ENCODE data around the gene ABCA4. TPM values are rescaled to one million over a fixed set of nuclear protein-coding genes. Genes with fewer than 3 reads are reported as not detected.
"Not testable (repeated sequence)": the region's sequence is repeated elsewhere in the genome, so short reads cannot be mapped to it uniquely, and the experiment has no call there.

The ABCA4 gene
- total RNA-seq, 2 donors from 2014 or later = 0.33 to 0.42 TPM

- no peak for DNase-seq (ENCODE audit: low spot score)
- intact Hi-C loops (cut with DNase I) = no loop called here
Observed at GRCh38 chr1:93976291-93976690, 144.7 kb downstream of the ABCA4 start.

- intact Hi-C loops (cut with DNase I) = no loop called here
- no peak for DNase-seq (ENCODE audit: low spot score)
Observed at GRCh38 chr1:93972341-93972740, 148.6 kb downstream of the ABCA4 start.

GRCh38 chr1:93969887-93970286, 151.1 kb downstream of the ABCA4 start:
- intact Hi-C loops (cut with DNase I) = no loop called here
- DNase-seq (ENCODE audit: low spot score) = no peak

- intact Hi-C loops (cut with DNase I) = no loop called here
Observed at GRCh38 chr1:93969371-93969770, 151.6 kb downstream of the ABCA4 start.

DNA sequence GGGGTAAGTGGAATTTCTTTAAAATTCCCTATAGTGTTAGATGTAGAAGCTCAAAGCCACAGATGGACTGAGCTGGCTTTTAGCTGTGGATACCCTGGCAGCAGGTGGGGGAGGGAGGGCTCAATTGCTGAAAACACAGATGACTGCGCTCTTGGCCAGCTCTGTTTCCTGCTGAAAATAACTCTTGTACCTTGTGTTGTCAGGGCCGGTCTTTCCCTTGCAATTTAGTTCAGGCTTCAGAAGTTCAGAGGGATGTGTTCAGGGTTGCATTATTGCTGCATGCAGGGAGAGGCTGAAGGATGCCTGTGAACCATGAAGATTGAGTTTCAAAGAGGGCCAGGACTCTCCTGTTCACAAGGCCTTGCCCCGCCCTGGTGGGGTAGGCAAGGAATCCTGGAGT, 153.6 kb downstream of the ABCA4 start:
- no peak for DNase-seq (ENCODE audit: low spot score)
- intact Hi-C loops (cut with DNase I) = no loop called here

More at GRCh38 chr1:93969371-93969770, 151.6 kb downstream of the ABCA4 start:
- DNase-seq (ENCODE audit: low spot score) = no peak

DNA sequence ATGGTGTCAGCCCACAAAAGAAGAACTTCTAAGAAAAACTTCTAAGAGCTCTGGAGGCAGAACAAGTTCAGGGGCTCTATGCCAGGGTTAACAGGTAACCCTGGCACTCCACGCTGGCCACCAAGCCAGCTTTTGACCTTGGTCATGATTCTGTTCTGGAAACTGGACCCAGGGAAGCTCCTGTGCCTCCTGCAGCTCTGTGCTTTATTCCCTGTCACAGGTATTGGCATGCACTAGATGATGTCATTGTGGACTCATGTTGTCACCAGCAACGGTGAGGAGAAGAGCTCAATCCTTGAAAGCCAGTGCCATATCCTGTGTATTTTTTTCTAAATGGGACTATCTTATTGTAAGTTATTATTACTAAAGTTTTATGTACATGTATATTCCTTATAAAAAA, 155.1 kb downstream of the ABCA4 start:
- DNase-seq (ENCODE audit: low spot score) = no peak
- intact Hi-C loops (cut with DNase I) = no loop called here

GRCh38 chr1:93965256-93965655, 155.7 kb downstream of the ABCA4 start:
- intact Hi-C loops (cut with DNase I) = no loop called here
- DNase-seq (ENCODE audit: low spot score) = no peak

GRCh38 chr1:93964777-93965200, 156.2 kb downstream of the ABCA4 start:
- intact Hi-C loops (cut with DNase I) = no loop called here
- no peak for DNase-seq (ENCODE audit: low spot score)

GRCh38 chr1:93964096-93964776, 156.7 kb downstream of the ABCA4 start:
- intact Hi-C loops (cut with DNase I) = no loop called here
- DNase-seq (ENCODE audit: low spot score) = no peak

DNA sequence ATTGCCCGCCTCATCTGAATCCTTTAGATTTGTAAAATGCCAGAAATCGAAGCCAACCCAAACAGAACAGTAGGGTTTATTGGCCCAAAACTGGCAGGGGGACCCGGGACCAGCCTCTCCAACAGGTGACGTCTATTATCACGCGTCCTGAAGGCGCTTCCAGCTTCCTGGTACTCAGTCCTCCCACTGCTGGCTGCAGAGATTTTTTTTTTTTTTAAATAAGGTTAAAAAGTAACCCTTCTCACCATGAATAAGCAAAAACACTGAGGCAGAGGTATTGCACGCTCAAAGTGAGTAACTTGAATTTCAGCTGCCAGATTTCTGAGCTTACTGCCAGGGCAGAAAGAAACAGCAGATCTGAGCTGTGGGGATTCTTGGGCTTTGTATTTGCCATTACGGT, 157.4 kb downstream of the ABCA4 start:
- intact Hi-C loops (cut with DNase I) = no loop called here
- no peak for DNase-seq (ENCODE audit: low spot score)

DNA sequence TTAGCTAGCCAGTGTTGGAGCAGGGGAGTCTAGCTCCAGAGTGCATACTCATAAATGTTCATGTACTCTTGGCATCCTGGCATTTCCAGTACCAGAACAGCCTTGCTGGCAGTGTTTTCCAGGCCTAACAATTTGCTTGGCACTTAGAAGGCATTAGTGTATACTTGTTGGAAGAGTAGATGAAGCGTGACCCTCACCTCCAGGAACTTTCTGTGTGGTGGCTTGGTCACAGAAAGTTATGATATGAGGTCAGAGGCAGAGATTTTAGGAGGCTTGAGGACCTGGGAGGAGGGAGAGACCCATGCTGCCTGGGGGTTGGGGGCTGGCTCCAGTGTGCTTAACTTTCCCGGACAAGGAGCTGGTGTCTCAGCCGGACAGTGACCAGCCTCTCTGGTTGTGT, 159.0 kb downstream of the ABCA4 start:
- intact Hi-C loops (cut with DNase I) = no loop called here
- no peak for DNase-seq (ENCODE audit: low spot score)

- intact Hi-C loops (cut with DNase I) = no loop called here
- no peak for DNase-seq (ENCODE audit: low spot score)
Observed at GRCh38 chr1:93961443-93961842, 159.5 kb downstream of the ABCA4 start.

DNA sequence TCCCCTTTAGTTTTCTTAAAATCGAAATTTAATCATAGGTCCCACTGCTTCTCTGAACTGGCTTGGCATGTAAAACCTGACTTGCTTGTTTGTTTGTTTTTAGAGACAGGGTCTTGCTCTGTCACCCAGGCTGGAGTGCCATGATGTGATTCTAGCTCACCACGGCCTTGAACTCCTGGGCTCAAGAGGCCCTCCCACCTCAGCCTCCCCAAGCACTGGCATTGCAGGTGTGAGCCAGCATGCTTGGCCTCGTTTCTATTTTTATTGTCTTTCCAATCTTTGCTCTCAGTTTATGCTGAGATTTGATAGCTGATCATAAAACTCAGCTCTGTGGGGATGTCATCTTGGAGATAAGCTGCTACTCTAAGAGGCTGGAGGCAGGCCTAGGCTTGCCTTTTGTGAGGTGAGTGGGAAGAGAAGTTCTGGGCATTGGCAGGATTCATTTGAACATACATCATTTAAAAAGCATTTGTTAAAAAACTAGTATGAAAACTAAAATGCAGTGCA, 160.3 kb downstream of the ABCA4 start:
- intact Hi-C loops (cut with DNase I) = no loop called here
- no peak for DNase-seq (ENCODE audit: low spot score)

- intact Hi-C loops (cut with DNase I) = no loop called here
- DNase-seq (ENCODE audit: low spot score) = no peak
Observed at GRCh38 chr1:93959413-93959812, 161.5 kb downstream of the ABCA4 start.

- no peak for DNase-seq (ENCODE audit: low spot score)
- intact Hi-C loops (cut with DNase I) = no loop called here
Observed at GRCh38 chr1:93958726-93959100, 162.2 kb downstream of the ABCA4 start.

DNA sequence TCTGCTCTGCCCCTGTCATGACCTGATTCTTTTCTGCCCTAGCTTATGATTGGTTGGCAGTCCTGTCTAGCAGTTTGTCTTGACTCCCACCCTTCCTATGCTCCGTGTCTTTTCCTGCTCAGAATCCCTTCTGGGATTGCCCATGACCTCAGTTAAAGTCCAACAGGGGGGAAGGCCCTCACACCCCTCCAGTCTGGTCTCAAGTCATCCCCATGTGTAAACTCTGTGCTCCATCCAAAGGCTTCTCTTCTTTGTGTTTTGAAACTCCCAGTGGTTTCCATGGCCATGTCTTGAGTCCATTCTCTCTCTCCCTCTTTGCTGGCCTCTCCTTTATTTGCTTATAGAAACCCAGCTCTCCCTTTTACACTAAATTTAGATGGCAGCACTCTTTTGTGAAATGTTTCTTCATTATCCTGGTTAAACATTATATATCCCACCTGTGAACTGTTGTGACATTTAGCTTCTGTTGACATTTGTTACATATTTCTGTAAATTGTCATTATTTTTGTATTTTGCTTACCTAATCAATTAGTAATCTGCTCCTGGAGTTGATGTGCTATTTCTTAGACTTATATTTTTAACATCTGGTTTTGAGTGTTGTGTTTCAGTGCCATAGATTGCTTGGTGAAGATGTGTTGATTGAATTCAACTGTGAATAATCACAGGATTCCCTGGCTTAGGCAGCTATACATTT, 162.8 kb downstream of the ABCA4 start:
- intact Hi-C loops (cut with DNase I) = no loop called here
- DNase-seq (ENCODE audit: low spot score) = no peak

DNA sequence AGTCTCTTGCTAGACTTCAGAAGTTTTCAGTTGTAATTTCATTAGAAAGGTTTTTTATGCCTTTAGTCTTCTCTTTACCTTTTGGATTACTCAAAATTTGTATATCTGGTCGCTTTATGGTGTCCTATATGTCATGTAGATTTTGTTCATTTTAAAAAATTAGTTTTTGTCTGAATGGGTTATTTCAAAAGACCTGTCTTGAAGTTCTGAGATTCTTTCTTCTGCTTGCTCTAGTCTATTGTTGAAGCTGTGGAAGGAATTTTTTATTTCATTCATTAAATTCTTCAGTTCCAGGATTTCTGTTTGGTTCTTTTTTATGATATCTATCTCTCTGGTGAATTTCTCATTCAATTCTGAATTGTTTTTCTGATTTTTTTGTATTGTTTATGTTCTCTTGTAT, 165.2 kb downstream of the ABCA4 start:
- no peak for DNase-seq (ENCODE audit: low spot score)

GRCh38 chr1:93947002-93947686, 173.8 kb downstream of the ABCA4 start:
- DNase-seq (ENCODE audit: low spot score); intact Hi-C loops (cut with DNase I): not testable (repeated sequence)

More for the DNA sequence above, 165.2 kb downstream of the ABCA4 start:
- intact Hi-C loops (cut with DNase I) = no loop called here

Measured in posterior vena cava (tissue), 2 donors.